GM04504 (cell line): Measurements from ENCODE around the gene PCSK5.

Experiments
- DNase-seq: peaks from one replicate; pipeline ENCODE4 v3.0.0-alpha.2; 2012; ENCODE audit warnings: low read depth

The PCSK5 gene

DNA sequence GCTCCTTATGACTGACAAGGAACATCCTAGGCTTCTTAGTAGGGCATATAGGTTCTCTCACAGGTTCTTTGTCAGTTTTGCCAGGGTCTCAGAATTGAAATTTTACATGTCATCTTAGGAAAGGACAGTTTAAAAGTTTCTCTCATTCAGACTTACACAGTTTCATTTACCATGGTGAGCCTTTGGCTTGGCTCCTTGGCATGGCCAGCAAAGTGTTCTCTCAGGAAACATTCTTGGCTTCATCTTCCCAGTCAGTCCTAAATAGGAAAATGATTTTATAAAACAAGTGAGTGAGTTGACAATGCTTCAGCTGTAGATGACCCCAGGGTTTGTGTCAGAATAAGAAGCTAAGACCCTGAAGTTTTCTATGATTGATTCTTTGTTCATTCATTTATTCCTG, 191.6 kb downstream of the PCSK5 start:
- DNase-seq = no peak

- no peak for DNase-seq
These were observed 195.1 kb downstream of the PCSK5 start for GRCh38 chr9:76085596-76085995.

DNA sequence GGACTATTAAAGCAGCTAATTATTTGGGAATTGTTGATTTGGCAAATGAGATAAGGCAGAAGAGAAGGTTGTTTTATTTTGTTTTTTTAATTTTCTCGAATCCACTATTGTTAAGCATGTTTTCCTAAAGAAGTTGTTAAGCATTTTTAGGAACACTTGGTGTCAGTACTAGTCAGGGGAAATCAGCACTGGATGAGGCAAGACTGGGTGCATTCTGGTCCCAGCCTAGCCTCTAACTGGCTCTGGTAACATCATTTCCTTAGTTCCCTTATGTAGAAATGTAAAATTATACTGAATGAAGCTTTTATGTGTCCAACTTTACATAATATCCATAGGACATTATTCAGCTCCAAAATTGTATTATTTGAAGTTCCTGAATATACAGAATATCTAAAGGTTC, 196.1 kb downstream of the PCSK5 start:
- no peak for DNase-seq

DNA sequence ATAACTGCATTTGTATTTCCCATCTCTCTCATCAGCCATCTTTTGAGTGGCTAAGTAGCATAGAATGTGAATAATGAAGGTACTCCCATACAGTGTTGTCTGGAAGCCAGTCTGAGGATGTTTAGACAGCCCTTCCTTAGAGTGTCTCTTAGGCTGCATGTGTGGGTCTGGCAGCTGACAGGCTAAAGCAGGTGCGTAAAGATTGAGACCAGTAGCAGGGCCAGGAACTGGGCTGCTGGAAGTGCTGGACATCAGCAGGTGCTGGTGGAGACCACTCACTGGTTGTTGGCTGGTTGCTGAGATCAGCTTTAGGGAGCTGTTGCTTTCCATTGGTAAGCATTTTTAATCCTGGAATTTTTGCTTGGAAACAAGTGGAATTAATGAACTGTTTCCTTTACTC, 197.5 kb downstream of the PCSK5 start:
- DNase-seq = no peak

- no peak for DNase-seq
These were observed 199.9 kb downstream of the PCSK5 start for GRCh38 chr9:76090330-76090729.

GRCh38 chr9:76090909-76091308, 200.4 kb downstream of the PCSK5 start:
- DNase-seq = no peak

- DNase-seq = no peak
These were observed 202.1 kb downstream of the PCSK5 start for GRCh38 chr9:76092572-76092971.

DNA sequence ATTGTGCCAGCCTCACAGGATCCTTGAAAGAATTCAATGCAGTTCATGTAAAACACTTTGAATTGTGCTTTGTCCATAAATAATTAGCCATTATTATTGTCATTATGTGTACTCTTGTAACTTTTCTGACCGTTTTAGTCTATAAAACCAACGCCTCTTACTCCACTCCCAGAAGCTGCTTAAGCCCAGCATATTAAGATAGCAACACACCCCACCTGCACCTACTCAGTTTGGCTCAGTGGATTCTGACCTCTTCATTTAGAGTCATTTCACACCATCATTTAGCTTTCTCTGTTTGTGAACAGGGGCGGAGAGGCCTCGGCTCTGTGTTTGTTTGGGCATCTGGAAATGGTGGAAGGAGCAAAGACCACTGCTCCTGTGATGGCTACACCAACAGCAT, 205.1 kb downstream of the PCSK5 start:
- no peak for DNase-seq

DNA sequence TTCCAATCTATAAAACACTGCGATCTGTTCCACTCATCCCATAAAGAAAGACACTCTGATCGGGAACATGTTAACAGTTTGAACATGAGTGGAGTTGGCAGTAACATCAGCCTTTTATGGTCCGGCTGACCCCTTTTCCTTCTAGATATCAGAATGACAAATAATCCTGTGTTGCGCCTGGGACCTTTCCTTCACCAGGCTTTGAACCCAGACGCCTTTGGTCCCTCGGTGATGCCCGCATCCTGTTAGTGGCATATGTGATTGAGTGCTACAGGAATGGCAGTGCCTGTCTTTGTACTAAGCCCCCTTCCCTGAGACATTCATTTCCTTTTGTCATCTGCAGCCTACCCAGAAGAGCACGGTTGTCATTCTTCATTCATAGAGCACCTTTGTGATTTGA, 209.0 kb downstream of the PCSK5 start:
- DNase-seq = no peak

- no peak for DNase-seq
These were observed 210.6 kb downstream of the PCSK5 start for GRCh38 chr9:76101075-76101474.

- no peak for DNase-seq
These were observed 211.0 kb downstream of the PCSK5 start for GRCh38 chr9:76101491-76101890.

GRCh38 chr9:76101947-76102346, 211.5 kb downstream of the PCSK5 start:
- DNase-seq = no peak

- DNase-seq = no peak
These were observed 213.2 kb downstream of the PCSK5 start for GRCh38 chr9:76103531-76104315.

DNA sequence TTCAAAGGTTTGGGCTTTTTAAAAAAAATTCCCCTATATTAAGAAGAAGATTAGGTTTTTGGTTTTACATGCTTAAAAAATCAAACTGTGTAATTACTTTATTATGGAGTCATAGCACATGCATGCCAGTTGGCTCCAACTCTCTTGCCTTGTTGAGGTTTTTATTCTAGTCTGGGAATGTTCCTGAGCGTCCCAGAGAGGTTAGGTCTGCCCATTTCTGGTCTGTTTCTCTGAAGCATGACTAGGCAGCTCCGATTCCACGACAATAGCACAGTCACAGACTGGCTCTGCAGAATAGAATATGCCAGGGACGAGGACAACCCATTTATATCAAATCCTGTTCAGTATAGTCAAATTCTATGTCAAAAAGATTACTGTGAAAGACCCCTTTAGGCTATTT, 217.0 kb downstream of the PCSK5 start:
- no peak for DNase-seq

DNA sequence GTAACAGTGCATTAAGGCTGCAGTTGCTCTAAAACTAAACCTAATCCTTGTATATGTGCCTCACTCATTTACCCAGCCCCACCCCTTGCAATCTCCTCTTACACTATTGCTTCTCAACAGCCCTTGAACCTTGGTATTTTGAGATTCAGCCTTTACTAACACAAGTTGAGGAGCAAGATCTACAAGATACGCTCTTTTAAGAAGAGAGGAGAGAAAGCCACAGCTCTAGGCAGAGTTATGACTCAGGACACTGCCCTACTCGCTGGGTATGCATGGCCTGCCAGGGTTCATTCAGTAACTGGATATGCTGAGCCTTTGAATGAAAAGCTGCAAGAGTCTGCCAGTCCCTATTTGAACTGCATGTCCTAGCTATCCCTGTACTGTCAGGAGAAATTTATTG, 219.5 kb downstream of the PCSK5 start:
- DNase-seq = no peak

- no peak for DNase-seq
These were observed 221.7 kb downstream of the PCSK5 start for GRCh38 chr9:76112151-76112550.

- no peak for DNase-seq
These were observed 223.7 kb downstream of the PCSK5 start for GRCh38 chr9:76114144-76114543.

DNA sequence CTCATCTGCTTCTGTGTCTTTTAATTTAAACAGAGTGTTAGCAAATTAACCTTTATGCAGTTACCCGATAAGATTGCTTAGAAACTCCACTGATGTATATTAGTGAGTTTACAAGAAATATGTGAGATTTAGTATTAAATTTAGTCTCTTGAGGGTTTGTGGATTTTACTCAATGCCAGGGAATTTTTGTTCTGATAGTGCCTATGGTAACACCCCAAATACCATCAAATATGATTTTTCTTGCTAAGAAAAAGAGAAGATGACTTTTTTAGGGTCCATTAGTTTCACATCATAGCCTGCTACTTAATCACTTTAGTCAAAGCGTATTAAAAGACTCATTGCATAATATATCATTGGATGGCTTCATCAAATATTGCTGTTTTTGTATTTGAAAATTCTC, 224.9 kb downstream of the PCSK5 start:
- DNase-seq = no peak

DNA sequence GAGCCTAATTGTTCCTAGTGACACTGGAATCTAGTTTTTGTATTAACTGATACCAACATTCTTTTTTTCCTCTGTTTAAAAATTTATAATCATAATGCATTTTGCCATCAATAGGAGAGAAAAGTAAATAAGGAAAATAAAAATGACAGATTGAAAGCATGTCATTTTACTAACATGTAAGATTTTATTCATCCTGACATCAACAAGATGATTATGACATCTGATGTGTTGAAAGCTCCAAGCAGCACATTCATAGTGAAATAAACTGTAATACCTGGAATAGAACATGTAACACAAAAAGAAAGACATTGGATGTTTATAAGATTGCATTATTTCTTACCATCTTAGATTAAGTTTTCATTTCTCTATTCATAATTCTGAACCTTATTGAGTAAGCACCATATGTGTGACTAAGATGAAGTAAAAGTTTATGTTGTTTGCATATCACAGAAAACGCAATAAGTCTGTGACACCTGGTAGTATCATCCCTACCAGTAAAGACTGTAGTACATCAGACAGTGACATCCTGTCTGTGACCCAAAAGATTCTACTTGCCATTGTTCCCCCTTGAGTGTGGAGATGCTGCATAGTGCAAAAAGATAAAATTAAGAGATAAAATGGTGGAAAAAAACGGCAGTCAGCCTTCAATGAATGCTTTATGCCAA, 225.6 kb downstream of the PCSK5 start:
- no peak for DNase-seq

- DNase-seq = no peak
These were observed 226.4 kb downstream of the PCSK5 start for GRCh38 chr9:76116913-76117312.

DNA sequence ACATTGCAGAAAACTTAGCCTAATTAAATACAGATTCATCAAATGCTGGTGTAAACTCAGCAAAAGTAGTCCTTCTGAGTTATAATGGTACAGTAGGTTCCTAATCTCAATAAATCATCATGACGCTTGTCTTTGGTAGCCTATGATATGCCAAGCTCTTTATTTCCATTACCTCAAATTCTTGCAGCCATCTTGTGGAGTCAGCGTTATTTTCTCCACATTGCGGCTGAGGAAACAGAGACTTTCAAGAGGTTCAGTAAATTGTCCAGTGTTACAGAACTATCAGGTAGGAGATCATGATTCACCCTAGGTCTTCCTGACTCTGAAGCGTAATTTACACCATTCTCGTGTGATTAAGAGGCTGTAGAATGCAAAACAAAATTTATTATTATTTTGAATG, 237.2 kb downstream of the PCSK5 start:
- no peak for DNase-seq

GRCh38 chr9:76135902-76136301, 245.4 kb downstream of the PCSK5 start:
- no peak for DNase-seq

GRCh38 chr9:76136986-76137385, 246.5 kb downstream of the PCSK5 start:
- no peak for DNase-seq

- DNase-seq = no peak
These were observed 247.5 kb downstream of the PCSK5 start for GRCh38 chr9:76137931-76138330.
